Measurements from ENCODE around the gene KSR2.

The KSR2 gene

GRCh38 chr12:117968826-117969659 lies at the start of gene KSR2:
Gene KSR2 (minus strand): TSS chr12:117968990. CDS start chr12:117968255, 735 bp downstream.
- TF ChIP-seq, protein P1, sequence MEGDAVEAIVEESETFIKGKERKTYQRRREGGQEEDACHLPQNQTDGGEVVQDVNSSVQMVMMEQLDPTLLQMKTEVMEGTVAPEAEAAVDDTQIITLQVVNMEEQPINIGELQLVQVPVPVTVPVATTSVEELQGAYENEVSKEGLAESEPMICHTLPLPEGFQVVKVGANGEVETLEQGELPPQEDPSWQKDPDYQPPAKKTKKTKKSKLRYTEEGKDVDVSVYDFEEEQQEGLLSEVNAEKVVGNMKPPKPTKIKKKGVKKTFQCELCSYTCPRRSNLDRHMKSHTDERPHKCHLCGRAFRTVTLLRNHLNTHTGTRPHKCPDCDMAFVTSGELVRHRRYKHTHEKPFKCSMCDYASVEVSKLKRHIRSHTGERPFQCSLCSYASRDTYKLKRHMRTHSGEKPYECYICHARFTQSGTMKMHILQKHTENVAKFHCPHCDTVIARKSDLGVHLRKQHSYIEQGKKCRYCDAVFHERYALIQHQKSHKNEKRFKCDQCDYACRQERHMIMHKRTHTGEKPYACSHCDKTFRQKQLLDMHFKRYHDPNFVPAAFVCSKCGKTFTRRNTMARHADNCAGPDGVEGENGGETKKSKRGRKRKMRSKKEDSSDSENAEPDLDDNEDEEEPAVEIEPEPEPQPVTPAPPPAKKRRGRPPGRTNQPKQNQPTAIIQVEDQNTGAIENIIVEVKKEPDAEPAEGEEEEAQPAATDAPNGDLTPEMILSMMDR (IDR thresholded peaks at IDR 0.05; ENCODE audit: insufficient read depth, low read depth, low read length, missing control alignments) = no peak
- DNase-seq (ENCODE audit: low read depth) = peak; percentile 73
- peak within 1 kb of the TSS; percentile 51 for H3K4me3 ChIP-seq (ENCODE audit: low read depth, low read length)

GRCh38 chr12:118017926-118018325 lies 49.1 kb upstream of the KSR2 start:
- TF ChIP-seq, protein P1 (IDR thresholded peaks at IDR 0.05; ENCODE audit: insufficient read depth, low read depth, low read length, missing control alignments) = no peak
- DNase-seq (ENCODE audit: low read depth) = no peak
- peak overlapping the region; percentile 71 for H3K4me3 ChIP-seq (ENCODE audit: low read depth, low read length)

DNA sequence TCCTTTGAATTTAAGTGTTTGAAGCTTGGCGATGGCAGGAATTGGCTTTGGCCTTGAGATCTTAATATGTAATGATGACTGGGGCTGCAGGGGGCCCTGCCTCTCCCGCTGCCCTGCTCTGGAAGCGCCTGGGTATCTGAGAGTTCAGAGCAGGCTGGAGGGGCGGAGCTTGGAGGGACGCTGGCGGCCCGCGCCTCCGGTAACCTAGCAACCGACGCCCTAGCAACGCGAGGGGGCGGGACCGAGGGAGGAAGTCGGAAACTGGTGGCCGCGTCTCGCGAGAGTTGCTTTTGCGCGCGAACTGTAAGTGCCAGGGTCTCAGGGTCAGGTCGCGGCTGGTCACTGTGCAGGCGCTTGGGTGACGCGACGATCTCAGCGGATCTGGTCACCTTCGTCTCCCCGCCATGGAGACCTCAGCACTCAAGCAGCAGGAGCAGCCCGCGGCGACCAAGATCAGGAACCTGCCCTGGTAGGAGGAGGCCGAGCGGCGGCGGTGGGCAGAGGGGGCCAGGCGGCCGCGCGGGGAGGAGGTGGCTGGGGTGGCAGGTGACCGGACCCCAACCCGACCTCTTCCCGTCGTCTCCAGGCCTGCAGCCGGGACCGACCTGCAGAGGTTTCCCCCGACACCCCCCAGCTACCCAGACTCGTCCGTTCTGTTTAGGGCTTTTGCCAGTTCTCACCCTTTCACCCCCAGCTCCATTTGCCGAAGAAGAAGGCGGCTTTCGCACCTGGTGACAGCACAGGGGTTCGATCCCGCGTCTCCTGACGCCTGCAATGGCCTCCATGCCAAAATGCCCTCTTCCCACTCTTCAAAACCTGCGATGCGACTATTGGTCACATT lies 47.9 kb upstream of the KSR2 start, which contains the start of gene RFC5:
TSS of gene RFC5 (plus strand) at position 280 of the 841 bp plus-strand sequence. CDS start at position 405, 125 bp downstream.
- DNase-seq (ENCODE audit: low read depth) = peak; percentile 98
- peak within 1 kb of the TSS; percentile 71 for H3K4me3 ChIP-seq (ENCODE audit: low read depth, low read length)
- TF ChIP-seq, protein P1 (IDR thresholded peaks at IDR 0.05; ENCODE audit: insufficient read depth, low read depth, low read length, missing control alignments) = no peak

DNA sequence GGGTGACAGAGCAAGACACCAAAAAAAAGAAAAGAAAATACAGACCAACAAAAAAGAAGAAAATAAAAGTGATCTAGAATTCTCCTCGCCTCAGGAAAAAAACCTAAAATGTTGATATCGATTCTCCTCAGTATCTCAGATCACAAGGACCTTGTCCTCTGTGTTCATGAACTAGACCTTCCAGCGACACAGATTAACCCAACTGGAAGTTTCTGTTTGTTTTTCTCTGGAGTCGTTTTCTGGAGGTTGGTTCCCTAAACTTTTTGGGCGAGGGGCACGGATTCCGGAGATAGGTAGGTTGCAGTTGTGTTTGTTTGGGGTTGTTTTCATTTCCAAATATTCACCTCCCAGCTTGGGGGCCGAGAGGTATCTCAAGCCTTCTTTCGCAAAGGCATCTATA lies 47.2 kb upstream of the KSR2 start:
- no peak overlapping the region for H3K4me3 ChIP-seq (ENCODE audit: low read depth, low read length)
- TF ChIP-seq, protein P1 (IDR thresholded peaks at IDR 0.05; ENCODE audit: insufficient read depth, low read depth, low read length, missing control alignments) = no peak
- no peak for DNase-seq (ENCODE audit: low read depth)

GRCh38 chr12:118015306-118015705 lies 46.5 kb upstream of the KSR2 start:
- no peak for DNase-seq (ENCODE audit: low read depth)
- TF ChIP-seq, protein P1 (IDR thresholded peaks at IDR 0.05; ENCODE audit: insufficient read depth, low read depth, low read length, missing control alignments) = no peak
- no peak overlapping the region for H3K4me3 ChIP-seq (ENCODE audit: low read depth, low read length)

- TF ChIP-seq, protein P1 (IDR thresholded peaks at IDR 0.05; ENCODE audit: insufficient read depth, low read depth, low read length, missing control alignments) = no peak
- no peak for DNase-seq (ENCODE audit: low read depth)
- no peak overlapping the region for H3K4me3 ChIP-seq (ENCODE audit: low read depth, low read length)
Measured at GRCh38 chr12:118013283-118013682, 44.5 kb upstream of the KSR2 start.
